GM21390 (cell line): ENCODE measurements around the gene NDUFA9.

Experiments
- ATAC-seq: cut with Tn5 transposase; IDR thresholded peaks from one replicate; pipeline ENCODE4 v1.9.1; 2021; ENCODE audit not compliant: unreplicated experiment

NDUFA9 gene

GRCh38 chr12:4648501-4649357, at the start of gene NDUFA9, which contains the start of gene AKAP3:
NDUFA9 (plus strand) TSS chr12:4649114; CDS start chr12:4649127, 13 bp downstream.
AKAP3 (minus strand) TSS chr12:4649051; CDS start chr12:4638196, 10,855 bp downstream.
- peak; percentile 85 for ATAC-seq

- no peak for ATAC-seq
These were observed 45.5 kb upstream of the NDUFA9 start for GRCh38 chr12:4603421-4603820.

DNA sequence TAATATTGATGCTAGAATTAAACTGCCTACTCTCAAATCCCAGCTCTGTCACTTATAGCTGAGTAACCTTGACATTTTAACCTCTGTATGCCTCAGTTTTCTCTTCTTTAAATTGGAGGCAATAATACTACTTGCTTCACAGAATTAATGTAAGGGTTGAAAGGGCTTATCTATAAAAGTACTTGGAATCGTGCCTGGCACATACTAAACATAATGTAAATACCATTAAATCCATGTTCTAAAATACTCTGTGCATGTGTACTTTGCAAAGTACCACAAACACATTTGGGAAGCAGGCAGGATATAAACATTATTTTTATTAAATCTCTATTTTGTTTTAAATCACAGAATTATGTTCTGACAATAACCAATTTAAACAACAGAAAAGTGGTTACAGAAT, 45.0 kb upstream of the NDUFA9 start:
- ATAC-seq: no peak

DNA sequence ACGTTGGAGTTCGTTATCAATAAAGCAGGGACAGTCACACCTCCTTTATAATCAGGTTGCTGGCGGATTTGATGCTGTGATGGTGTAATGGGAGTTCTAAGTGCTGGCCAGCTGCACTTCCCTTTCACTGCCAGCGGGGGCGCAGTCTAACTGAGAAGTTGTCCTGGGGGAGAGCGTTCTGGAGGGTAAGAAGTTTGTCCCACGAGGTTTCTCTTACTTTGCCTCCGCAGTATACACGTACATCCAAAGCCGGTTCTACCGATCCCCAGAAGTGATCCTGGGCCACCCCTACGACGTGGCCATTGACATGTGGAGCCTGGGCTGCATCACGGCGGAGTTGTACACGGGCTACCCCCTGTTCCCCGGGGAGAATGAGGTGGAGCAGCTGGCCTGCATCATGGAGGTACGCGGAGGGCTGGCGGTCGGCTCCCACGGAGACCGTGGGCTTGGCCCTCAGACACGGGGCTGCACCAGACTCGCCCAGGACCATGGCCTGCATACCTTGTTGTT, 44.2 kb upstream of the NDUFA9 start:
- peak; percentile 96 for ATAC-seq

DNA sequence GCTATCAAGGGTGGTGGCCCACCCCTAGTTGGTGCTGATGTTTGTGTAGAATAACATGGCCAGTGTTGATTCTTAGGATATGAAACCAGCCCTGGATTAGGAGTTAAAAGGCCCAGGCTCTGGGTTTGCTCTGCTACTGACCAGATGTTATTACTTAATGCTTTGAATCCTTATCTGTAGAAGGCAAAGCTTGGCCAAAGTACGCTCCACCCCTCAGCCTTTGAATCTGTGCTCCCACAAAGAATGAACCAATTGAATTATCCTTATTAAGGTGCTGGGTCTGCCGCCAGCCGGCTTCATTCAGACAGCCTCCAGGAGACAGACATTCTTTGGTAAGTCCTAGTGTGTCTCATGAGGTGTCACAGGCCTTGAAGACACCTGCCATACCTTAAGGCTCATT, 41.9 kb upstream of the NDUFA9 start:
- ATAC-seq: no peak

- no peak for ATAC-seq
These were observed 39.8 kb upstream of the NDUFA9 start for GRCh38 chr12:4609071-4609470.

GRCh38 chr12:4610481-4610880, 38.4 kb upstream of the NDUFA9 start:
- no peak for ATAC-seq

GRCh38 chr12:4615667-4616066, 33.2 kb upstream of the NDUFA9 start:
- ATAC-seq: no peak

GRCh38 chr12:4621511-4621910, 27.4 kb upstream of the NDUFA9 start:
- ATAC-seq: no peak

GRCh38 chr12:4626543-4626942, 22.4 kb upstream of the NDUFA9 start:
- ATAC-seq: no peak

DNA sequence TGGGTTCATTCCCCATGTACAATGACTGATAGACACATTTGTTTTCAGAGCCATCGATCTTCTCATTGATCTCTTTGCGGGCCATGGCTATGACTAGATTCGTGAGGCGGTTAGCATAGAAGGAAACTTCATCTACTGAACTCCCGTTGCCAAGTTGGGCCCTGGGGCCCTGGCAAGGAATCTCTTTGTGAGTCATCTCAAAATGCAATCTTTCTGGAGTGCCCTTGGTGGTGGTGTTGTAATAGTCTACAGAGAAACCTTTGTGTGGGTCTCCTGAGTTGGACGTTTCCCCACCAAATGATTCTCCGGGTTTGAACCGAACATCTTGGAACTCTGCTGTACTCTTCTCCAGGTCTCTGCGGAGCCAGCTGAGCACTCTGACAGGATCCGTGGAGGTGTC, 20.5 kb upstream of the NDUFA9 start:
- no peak for ATAC-seq

GRCh38 chr12:4630262-4630661, 18.7 kb upstream of the NDUFA9 start:
- ATAC-seq: no peak

DNA sequence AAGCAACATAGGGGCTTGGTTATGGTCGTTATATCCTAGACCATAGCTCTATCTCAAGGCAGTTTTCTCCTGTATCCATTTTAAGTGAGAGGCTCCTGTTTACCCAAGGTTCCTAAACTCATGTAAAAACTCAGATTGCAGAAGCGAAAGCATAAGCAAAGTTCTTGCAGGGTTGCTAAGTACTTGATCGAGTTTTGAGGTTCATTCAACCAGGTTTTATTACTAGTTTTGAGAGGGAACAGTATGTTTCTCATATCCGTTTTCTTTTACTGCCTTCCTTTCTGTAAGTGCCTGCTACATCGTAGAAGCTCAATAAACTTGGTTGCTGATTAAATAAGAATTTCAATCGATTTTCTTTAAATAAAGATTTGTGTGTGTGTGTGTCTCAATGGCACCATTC, 5.2 kb upstream of the NDUFA9 start:
- ATAC-seq: no peak

GRCh38 chr12:4645023-4645422, 3.9 kb upstream of the NDUFA9 start:
- ATAC-seq: no peak

DNA sequence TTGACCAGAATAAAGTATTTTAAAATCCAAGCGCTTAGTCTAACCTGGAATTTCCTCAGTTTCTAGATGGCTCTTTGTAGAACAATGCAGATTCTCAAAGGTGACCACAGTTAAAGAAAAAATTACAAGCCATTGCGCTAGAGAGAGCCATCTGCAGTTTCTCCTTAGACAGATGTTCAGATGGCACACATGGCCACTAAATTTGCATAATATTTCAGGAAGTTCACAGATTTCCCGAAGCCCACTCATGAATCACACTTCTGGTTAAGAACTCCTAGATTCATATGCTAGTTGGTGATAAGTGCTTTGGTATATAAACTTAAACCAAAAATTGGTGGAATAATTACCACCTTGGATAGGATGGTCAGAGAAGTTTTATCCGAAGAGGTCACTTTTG, 812 bp upstream of the NDUFA9 start:
- ATAC-seq: no peak

DNA sequence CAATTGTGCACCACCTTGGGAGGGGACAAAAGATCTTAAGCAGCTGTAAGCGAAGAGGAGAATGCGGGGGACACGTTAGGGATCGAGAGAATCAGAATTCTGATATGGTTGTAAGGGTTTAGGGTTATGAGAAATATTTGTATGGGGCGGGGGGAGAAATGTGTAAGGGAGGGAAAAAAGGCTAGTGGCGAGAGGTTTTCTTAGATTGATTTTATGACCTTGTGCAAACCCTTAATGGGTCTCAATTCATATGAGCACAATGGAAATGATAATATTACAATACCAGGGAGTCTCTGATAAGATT, 396 bp downstream of the NDUFA9 start:
- ATAC-seq: no peak

DNA sequence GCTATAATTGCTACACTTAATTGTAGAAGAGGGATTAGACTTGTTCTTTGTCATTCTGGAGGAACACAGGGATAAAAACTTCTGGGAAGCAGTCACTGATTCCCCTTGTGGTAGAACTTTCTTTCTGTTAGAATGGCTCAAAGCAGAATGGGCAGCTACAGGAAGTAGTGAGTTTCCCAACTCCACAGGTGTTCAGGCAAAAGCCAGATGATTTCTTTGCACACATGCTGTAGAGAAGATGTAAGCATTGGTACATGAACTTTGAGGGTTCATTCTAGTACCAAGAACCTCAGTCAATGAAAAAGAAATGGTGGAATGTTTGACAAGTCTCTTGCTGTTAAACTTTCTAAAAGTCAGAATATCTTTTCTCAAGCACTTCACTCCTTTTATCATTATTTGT, 4.3 kb downstream of the NDUFA9 start:
- no peak for ATAC-seq

GRCh38 chr12:4653691-4654090, 4.8 kb downstream of the NDUFA9 start:
- no peak for ATAC-seq

DNA sequence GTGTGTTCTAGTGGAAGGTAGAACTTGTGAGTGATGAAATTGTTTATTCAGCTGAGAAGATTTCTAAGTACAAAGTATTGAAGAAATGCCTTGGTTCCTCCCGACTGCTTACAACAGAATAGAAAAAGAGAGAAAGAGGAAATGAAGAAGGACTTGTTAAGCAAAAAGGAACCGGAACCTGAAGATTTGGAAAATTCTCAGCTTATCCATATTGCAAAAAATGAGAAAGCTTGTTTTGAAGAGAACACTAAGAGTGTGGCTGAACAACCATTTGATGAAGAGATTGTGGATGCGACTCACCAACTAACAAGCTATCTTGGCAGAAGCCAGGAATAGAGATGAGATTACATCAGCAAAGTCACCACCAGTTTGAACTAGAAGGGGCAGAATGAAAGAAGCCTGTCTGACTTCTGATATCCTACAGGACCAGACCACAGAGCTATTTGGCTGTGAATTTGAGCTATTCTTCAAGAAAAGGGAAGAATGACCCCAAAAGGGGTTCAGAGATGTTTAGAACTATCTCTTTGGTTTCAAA, 15.1 kb downstream of the NDUFA9 start:
- ATAC-seq: no peak

GRCh38 chr12:4665236-4665635, 16.3 kb downstream of the NDUFA9 start:
- no peak for ATAC-seq

- no peak for ATAC-seq
These were observed 30.8 kb downstream of the NDUFA9 start for GRCh38 chr12:4679711-4680110.

- no peak for ATAC-seq
These were observed 32.8 kb downstream of the NDUFA9 start for GRCh38 chr12:4681732-4682131.

DNA sequence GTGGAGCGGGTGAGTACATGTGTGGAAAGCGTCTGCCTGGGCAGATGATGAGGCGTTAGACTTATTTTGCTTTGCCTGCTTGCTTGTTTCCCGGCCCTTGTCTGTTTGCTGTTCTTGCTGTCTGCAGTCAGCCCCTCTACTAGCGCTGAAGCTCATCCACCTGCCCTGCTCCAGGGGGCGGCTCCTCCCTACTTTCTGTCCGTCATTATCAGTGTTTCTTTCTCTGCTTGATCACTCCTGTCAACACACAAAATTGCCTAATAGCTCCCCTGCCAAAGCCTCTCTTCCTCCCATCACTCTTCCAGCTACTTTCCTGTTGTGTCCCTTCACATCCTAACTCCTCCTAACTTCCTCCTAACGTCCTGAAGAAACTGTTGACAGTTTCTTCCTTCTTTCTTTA, 36.4 kb downstream of the NDUFA9 start:
- ATAC-seq: no peak
